ENCODE measurements around the gene ZRANB2.

GRCh38 chr1:71054281-71054731 lies 26.5 kb downstream of the ZRANB2 start:
- TF ChIP-seq GATA2 (IDR thresholded peaks at IDR 0.05; ENCODE audit: low read depth, low read length), result no peak
- no peak for TF ChIP-seq GATA3 (IDR thresholded peaks at IDR 0.05; ENCODE audit: low read depth, low read length)
